ENCODE results near the gene C16orf54. TPM values are rescaled to one million over a fixed set of nuclear protein-coding genes. Genes with fewer than 3 reads are reported as not detected.
"Not testable (repeated sequence)": the region's sequence is repeated elsewhere in the genome, so short reads cannot be mapped to it uniquely, and the experiment has no call there.

C16orf54 gene
- total RNA-seq, 1 donor from 2014 or later = 0.72 TPM

DNA sequence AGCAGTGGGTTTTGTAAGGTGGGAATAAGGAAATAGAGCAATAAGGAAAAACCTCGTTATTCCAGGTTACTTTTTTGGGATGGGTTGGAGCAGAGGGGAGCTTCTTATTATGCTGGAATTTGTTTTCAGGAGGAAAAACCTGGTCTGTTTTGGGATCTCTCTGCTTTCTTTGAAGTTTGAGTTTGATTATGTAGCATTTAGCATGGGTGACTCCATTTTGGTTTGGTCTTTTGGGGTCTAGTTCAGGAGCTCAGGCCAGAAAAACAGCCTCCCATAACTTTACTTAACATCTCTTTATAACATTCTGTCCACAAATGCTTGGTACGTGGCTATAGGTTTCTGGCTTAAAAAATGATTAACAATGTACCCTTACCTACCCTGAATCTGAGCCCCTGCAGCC, 23.7 kb upstream of the C16orf54 start:
- no peak for DNase-seq

DNA sequence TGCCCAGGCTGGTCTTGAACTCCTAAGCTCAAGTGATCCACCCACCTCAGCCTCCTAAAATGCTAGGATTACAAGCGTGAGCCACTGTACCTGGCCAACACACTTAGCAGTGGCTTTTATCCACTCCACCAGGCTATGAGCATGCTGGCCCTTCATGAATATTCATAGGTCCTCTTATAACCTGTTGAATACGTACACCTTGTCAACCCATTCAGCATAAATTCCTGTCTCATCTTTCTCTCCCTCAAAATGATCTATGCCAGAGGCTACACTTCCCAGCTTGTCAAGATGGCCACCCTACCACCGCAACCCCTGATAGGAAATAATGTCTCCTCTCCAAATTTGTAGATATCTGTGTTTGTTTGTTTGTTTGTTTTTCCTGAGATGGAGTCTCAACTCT, 21.3 kb upstream of the C16orf54 start:
- DNase-seq = no peak

DNA sequence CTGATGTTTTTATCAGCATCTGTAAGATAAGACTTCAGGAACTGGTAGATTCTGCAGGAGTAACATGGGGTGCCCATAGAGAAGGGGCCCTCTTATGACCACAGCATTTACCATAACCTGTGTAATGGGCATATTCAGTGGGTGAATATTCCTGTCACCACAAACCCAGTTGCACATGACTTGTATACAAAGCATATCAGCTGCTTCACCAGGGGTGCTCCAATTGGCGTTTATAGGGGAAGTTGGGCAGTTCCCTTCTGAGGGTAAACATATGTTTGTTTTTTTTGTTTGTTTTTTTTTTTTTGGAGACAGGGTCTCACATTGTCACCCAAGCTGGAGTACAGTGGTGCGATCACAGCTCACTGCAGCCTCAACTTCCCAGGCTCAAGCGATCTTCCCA, 20.8 kb upstream of the C16orf54 start:
- no peak for DNase-seq

DNA sequence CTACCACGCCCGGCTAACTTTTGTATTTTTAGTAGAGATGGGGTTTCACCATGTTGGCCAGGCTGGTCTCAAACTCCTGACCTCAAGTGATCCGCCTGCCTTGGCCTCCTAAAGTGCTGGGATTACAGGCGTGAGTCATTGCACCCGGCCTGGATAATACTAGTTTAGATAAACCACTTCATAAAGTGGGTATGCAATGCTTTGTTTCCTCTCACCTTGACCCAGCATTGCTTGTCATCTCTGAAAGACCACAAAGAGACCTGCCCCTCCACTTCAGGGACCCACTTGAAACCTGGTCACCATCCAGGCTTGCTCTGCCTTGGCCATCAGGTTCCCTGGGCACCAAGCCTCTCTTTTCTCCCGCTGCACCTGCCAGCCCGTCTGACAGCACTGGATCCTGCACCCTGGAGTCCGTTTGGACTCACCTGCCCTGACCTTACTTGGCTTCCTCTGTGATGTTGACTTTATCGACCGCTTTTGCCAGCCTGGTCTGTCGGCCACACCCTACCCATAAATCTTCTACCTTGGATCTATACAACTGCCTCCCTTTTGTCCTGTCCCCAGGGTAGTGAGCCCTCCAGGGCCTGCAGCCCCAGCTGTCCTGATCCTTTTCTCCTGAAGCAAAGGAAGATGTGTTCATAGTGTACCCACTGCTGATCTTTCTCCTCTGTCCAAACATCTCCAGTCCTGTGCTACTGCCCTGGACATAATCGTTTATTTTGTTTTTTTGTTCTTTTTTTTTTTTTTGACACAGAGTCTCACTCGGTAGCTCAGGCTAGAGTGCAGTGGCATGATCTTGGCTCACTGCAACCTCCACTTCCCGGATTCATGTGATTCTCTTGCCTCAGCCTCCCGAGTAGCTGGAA, 19.6 kb upstream of the C16orf54 start:
- no peak for DNase-seq

GRCh38 chr16:29763326-29763725, 17.5 kb upstream of the C16orf54 start:
- DNase-seq = no peak

GRCh38 chr16:29761882-29762281, 16.1 kb upstream of the C16orf54 start:
- DNase-seq = no peak

GRCh38 chr16:29761280-29761651, 15.5 kb upstream of the C16orf54 start:
- DNase-seq = not testable (repeated sequence)

DNA sequence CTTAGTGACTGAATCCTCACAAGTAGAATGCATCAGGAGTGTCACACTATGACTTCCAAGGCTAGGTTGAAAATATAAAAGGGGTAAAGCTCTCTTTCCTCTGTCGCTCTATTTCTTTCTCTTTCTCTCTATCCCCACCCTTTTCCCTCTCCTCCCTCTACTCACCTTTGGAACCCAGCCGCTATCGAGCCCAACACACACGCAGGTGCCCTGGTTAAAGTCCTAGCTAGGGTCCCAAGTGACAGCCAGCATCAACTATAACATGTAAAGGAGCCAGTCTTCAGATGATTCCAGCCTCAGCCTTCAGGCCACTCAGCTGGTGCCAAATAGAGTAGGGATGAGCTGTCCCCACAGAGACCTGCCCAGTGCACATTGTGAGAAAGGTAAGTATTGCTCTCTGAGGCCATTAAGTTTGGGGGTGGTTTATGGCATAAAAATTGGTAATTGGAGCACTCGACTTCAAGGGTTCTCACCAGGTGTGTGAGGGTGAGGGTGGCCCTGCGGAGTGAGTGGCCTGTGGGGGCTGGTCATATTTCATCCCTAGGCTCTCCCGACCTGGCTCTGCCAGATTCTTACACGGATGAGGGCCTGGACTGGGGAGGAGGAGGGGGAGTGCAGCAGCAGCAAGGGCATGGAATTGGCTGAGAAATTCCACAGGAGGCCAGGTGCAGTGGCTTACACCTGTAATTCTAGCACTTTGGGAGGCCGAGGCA, 14.9 kb upstream of the C16orf54 start:
- no peak for DNase-seq

DNA sequence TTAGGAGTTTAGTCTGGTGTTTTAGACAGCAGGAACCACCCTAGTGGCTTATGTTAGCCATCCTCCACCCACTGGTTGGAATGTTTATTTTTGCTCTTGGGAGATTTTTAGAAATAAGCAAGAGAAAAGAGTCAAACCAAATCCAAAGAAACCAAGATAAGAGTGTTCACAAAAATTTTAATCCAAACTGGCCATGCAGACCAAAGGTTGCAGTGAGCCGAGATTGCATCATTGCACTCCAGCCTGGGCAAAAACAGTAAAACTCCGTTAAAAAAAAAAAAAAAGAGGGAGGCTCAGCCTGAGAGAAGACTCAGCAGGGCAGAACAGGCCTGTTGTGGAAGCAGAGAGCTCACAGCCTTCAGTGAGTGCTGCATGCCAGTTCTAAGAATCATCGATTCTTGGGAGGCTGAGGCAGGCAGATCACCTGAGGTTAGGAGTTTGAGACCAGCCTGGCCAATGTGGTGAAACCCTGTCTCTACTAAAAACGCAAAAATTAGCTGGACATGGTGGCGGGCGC, 12.2 kb upstream of the C16orf54 start:
- no peak for DNase-seq

- DNase-seq = not testable (repeated sequence)
These were observed 11.3 kb upstream of the C16orf54 start for GRCh38 chr16:29757086-29757485.

- no peak for DNase-seq
These were observed 10.9 kb upstream of the C16orf54 start for GRCh38 chr16:29756654-29757053.

DNA sequence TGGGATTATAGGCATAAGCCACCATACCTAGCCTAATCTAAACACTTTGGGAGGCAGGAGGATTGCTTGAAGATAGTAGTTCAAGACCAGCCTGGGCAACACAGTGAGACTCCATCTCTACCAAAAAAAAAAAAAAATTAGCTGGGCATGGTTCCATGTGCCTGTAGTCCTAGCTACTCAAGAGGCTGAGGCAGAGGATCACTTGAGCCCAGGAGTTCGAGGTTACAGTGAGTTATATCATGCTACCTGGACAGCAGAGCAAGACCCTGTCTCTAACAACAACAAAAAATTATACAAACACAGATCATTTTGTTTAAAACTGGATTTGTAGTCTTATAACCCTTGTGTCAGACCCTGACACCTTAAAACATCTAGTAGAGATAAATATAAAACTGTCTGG, 7.7 kb upstream of the C16orf54 start:
- DNase-seq = no peak

GRCh38 chr16:29748760-29749149, 3.0 kb upstream of the C16orf54 start:
- DNase-seq = not testable (repeated sequence)

DNA sequence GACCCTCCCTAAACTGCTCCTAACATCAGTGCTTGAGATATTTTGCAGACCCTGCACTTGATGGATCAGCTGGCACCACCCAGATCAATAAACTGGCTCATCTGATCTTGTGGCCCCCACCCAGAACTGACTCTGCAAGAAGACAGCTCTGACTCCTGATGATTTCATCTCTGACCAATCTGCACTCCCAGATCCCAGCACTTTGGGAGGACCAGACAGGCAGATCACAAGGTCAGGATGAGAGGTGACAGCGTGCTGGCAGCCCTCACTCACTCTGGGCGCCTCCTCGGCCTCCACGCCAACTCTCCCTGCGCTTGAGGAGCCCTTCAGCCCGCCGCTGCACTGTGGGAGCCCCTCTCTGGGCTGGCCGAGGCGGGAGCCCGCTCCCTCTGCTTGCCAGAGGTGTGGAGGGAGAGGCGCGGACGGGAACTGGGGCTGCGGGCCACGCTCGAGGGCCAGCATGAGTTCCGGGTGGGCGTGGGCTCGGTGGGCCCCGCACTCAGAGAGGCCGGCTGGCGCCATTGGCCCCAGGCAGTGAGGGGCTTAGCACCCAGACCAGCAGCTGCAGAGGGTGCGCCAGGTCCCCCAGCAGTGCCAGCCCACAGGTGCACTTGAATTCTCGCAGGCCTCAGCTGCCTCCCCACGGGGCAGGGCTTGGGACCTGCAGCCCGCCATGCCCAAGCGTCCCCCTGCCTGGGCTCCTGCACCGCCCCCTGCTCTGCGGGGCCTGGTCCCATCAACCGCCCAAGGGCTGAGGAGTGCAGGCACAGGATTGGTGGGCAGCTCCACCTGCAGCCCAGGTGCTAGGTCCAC, 2.4 kb upstream of the C16orf54 start:
- DNase-seq = no peak

DNA sequence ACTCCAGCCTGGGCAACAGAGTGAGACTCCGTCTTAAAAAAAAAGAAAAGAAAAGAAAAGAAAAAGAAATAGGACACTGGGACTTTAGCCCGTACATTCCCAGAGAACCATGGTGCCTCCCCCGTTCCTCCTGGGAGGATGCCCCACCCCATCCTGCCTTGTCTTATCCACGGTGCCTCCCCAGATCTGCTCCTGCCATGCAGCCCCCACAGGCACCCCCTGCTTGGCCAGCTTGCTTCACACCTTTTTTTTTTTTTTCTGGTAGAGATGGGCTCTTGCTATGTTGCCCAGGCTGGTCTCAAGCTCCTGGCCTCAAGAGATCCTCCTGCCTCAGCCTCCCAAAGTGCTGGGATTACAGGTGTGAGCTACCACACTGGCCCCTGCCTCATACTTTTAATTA, 728 bp upstream of the C16orf54 start:
- DNase-seq = not testable (repeated sequence)

- DNase-seq = no peak
These were observed 503 bp downstream of the C16orf54 start for GRCh38 chr16:29745121-29745852.

- DNase-seq = no peak
These were observed 1.2 kb downstream of the C16orf54 start for GRCh38 chr16:29744541-29745101.

GRCh38 chr16:29743827-29744531, 1.8 kb downstream of the C16orf54 start:
- DNase-seq = no peak

DNA sequence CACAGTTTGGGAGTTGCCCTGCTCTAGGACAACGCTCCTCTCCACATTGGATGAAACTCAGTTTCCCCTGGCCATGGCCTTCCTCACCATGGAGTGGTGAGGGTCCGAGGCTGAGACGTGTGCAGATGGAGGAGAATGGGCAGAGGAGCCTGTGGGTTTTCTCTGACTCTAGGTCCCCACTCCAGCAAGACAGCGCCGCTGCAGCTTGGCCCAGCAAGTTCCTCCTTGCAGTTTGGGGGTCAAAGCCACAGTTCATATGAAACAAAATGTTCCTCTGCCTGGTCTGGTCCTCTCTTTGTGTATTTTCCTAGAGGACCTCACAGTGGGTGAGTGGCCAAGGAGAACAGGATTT, 2.3 kb downstream of the C16orf54 start:
- DNase-seq = no peak

DNA sequence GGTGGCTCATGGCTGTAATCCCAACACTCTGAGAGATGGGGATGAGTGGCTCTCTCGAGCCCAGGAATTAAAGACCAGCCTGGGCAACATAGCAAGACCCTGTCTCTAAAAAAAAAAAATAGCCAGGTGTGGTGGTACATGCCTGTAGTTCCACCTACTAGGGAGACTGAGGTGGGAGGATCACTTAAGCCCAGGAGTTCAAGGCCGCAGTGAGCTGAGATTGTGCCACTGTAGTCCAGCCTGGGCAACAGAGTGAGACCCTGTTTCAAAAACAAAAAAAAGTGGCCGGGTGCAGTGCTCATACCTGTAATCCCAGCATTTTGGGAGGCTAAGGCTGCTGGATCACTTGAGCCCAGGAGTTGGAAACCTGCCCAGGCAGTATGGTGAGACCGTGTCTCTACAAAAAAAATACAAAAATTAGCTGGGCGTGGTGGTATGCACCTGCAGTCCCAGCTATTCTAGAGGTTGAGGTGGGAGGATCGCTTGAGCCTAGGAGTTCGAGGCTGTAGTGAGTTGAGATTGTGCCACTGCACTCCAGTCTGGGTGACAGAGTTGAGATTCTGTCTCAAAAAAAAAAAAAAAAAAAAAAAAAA, 3.0 kb downstream of the C16orf54 start:
- DNase-seq = no peak

DNA sequence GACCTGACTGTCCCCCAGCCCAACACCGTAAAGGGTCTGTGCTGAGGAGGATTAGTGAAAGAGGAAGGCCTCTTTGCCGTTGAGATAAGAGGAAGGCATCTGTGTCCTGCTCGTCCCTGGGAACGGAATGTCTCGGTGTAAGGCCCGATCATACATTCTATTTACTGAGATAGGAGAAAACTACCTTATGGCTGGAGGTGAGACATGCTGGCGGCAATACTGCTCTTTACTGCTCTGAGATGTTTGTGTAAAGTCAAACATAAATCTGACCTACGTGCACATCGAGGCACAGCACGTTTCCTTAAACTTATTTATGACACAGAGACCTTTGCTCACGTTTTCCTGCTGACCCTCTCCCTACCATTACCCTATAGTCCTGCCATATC, 5.2 kb downstream of the C16orf54 start:
- not testable (repeated sequence) for DNase-seq
